Measurements from ENCODE around the gene SIN3A.
"Not testable (repeated sequence)": the region's sequence is repeated elsewhere in the genome, so short reads cannot be mapped to it uniquely, and the experiment has no call there.

The SIN3A gene

GRCh38 chr15:75451674-75452363 lies at the start of gene SIN3A:
Gene SIN3A (minus strand): TSS chr15:75451690. CDS start chr15:75430375, 21,315 bp downstream.
- no peaks in the 10 kb centered on the region for H3K9me3 Mint-ChIP-seq
- intact Hi-C loops (cut with micrococcal nuclease), result loop anchor here (5.0 to 10.0 kb wide), 5 partner anchors 125 to 665 kb away; partner anchors contain the start of genes PPCDC, PTPN9, SNUPN and SNX33
- peaks cover 34% of the 10 kb centered on the region for H3K36me3 Mint-ChIP-seq (ENCODE audit: low read depth)
- peak within 1 kb of the TSS; percentile 96 for H3K27ac Mint-ChIP-seq
- peak within 1 kb of the TSS; percentile 90 for H3K4me3 Mint-ChIP-seq
- peaks cover 57% of the 10 kb centered on the region for H3K4me1 Mint-ChIP-seq (ENCODE audit: low read depth)
- H3K27me3 Mint-ChIP-seq, result no peaks in the 10 kb centered on the region

DNA sequence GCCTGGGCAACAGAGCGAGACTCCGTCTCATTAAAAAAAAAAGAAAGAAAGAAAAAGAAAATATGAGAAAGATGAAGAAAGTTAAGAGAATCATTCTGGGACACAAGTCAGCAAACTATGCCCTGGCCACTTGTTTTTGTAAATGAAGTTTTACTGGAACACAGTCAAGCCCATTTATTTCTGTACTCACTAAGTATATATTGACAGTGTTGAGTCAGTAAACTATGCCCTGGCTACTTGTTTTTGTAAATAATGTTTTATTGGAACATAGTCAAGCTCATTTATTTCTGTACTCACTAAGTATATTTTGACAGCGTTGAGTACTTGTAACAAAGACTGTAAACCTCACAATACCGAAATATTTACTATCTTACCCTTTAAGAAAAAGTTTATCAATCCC lies 42.2 kb upstream of the SIN3A start:
- Mint-ChIP-seq H3K4me3 (no peak overlapping the region), H3K36me3 (ENCODE audit: low read depth) (peaks cover 87% of the 10 kb centered on the region)

GRCh38 chr15:75483961-75484360 lies 32.5 kb upstream of the SIN3A start:
- peaks cover 5% of the 10 kb centered on the region for H3K4me1 Mint-ChIP-seq (ENCODE audit: low read depth)
- no peak overlapping the region for H3K4me3 Mint-ChIP-seq
- H3K27me3 Mint-ChIP-seq, result no peaks in the 10 kb centered on the region

More for the DNA sequence above, 42.2 kb upstream of the SIN3A start:
- no peak overlapping the region for H3K27ac Mint-ChIP-seq
- intact Hi-C loops (cut with micrococcal nuclease), result no loop called here
- no peaks in the 10 kb centered on the region for H3K4me1 Mint-ChIP-seq (ENCODE audit: low read depth)
- H3K27me3 Mint-ChIP-seq, result no peaks in the 10 kb centered on the region
- H3K9me3 Mint-ChIP-seq, result no peaks in the 10 kb centered on the region

DNA sequence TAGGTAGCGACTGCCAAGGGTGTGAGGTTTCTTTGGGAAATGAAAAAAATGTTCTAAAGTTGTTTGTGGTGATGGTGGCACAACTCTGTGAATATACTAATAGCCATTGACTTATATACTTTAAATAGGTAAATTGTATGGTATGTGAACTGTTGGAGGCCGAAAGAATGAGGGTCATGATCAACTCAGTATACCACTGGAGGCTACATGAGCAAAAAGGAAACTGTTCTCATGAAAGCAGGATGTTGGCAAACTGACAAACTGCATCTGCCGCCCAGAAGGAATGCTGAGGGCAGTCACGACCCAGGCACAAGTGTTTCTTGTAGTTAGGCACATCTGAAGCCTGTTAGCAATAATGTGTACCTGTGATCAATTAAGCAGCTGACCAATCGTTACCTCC lies 32.1 kb upstream of the SIN3A start:
- H3K4me3 Mint-ChIP-seq; H3K27ac Mint-ChIP-seq; intact Hi-C loops (cut with micrococcal nuclease); H3K27me3 Mint-ChIP-seq; H3K9me3 Mint-ChIP-seq; H3K4me1 Mint-ChIP-seq (ENCODE audit: low read depth): not testable (repeated sequence)
- peaks cover 78% of the 10 kb centered on the region for H3K36me3 Mint-ChIP-seq (ENCODE audit: low read depth)

More at GRCh38 chr15:75483961-75484360, 32.5 kb upstream of the SIN3A start:
- intact Hi-C loops (cut with micrococcal nuclease), result no loop called here
- no peaks in the 10 kb centered on the region for H3K9me3 Mint-ChIP-seq
- peaks cover 78% of the 10 kb centered on the region for H3K36me3 Mint-ChIP-seq (ENCODE audit: low read depth)
- H3K27ac Mint-ChIP-seq, result no peak overlapping the region

DNA sequence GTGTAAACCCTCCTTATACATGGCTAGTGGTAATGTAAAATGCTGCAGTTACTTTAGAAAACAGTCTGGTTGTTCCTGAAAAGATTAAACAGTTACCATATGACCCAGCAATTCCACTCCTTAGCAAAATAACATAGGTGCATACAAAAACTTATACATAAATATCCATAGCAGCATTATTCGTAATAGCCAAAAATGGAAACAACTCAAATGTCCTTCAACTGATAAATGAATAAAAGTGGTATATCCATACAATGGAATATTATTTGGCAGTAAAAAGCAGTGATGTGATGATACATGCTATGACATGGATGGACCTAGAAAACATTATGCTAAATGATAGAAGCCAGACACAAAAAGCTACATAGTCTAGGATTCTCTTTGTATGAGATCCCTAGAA lies 31.6 kb upstream of the SIN3A start:
- Mint-ChIP-seq H3K4me3 (no peak overlapping the region), H3K9me3 (no peaks in the 10 kb centered on the region), H3K36me3 (ENCODE audit: low read depth) (peaks cover 78% of the 10 kb centered on the region), H3K4me1 (ENCODE audit: low read depth) (peaks cover 5% of the 10 kb centered on the region), H3K27me3 (no peaks in the 10 kb centered on the region), H3K27ac (no peak overlapping the region)
- intact Hi-C loops (cut with micrococcal nuclease), result no loop called here

GRCh38 chr15:75480463-75480862 lies 29.0 kb upstream of the SIN3A start:
- H3K27me3 Mint-ChIP-seq; H3K9me3 Mint-ChIP-seq; H3K4me1 Mint-ChIP-seq (ENCODE audit: low read depth); H3K4me3 Mint-ChIP-seq; intact Hi-C loops (cut with micrococcal nuclease); H3K27ac Mint-ChIP-seq: not testable (repeated sequence)
- H3K36me3 Mint-ChIP-seq (ENCODE audit: low read depth), result peaks cover 76% of the 10 kb centered on the region

- no peak overlapping the region for H3K27ac Mint-ChIP-seq
- no peaks in the 10 kb centered on the region for H3K4me1 Mint-ChIP-seq (ENCODE audit: low read depth)
- no peak overlapping the region for H3K4me3 Mint-ChIP-seq
- intact Hi-C loops (cut with micrococcal nuclease), result no loop called here
- H3K36me3 Mint-ChIP-seq (ENCODE audit: low read depth), result peaks cover 77% of the 10 kb centered on the region
- no peaks in the 10 kb centered on the region for H3K27me3 Mint-ChIP-seq
- H3K9me3 Mint-ChIP-seq, result no peaks in the 10 kb centered on the region
These were observed 28.2 kb upstream of the SIN3A start for GRCh38 chr15:75479670-75480069.

DNA sequence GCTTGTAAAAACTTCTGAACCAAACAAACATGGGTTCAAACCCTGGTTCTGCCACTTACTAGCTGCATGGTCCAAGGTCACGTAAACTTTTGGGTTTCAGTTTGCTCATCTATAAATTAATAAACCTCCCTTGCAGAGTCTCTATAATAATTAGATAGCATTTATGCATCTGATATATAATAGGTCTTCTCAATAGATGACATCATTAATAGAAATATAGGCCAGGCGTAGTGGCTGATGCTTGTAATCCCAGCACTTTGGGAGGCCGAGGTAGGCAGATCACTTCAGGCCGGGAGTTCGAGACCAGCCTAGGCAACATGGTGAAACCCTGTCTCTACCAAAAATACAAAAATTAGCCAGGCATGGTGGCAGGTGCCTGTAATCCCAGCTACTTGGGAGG lies 25.6 kb upstream of the SIN3A start:
- peaks cover 81% of the 10 kb centered on the region for H3K36me3 Mint-ChIP-seq (ENCODE audit: low read depth)
- intact Hi-C loops (cut with micrococcal nuclease); H3K4me1 Mint-ChIP-seq (ENCODE audit: low read depth); H3K27ac Mint-ChIP-seq; H3K9me3 Mint-ChIP-seq; H3K27me3 Mint-ChIP-seq; H3K4me3 Mint-ChIP-seq: not testable (repeated sequence)

DNA sequence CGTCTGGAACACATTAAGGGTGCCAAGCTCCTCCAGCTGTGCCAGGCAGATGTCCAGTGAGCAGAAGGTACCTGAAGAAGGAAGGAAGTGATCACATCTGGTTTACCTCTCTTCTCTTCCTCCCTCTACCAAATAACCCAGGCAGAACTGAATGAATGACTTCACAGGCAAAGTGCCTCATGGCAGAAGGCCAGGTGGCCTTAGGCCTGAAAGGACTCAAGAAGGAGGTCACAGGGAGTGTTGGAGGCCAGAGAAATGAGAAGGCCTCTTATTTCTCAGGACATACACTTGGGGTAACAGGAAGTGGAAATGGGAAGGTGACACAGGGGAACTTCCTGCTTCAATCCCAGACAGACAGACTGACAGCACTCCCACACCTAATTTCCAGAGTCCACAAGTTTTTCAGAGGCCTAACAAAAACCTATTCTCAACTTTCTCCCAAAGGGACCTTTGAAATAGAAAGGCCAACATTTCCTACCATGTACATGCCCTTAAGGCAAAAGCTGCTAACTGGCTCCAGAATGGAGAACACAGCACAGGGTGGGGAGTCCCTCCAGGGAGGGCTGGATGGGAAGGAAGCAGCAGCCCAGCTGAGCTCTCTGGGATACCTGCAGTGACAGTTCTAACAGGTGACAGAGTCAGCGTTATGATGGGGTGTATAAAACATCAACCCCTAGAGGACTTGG lies 17.6 kb upstream of the SIN3A start:
- intact Hi-C loops (cut with micrococcal nuclease), result no loop called here
- no peak overlapping the region for H3K4me3 Mint-ChIP-seq
- H3K4me1 Mint-ChIP-seq (ENCODE audit: low read depth), result peaks cover 15% of the 10 kb centered on the region
- no peaks in the 10 kb centered on the region for H3K27me3 Mint-ChIP-seq
- peaks cover 96% of the 10 kb centered on the region for H3K36me3 Mint-ChIP-seq (ENCODE audit: low read depth)
- H3K9me3 Mint-ChIP-seq, result no peaks in the 10 kb centered on the region
- no peak overlapping the region for H3K27ac Mint-ChIP-seq

DNA sequence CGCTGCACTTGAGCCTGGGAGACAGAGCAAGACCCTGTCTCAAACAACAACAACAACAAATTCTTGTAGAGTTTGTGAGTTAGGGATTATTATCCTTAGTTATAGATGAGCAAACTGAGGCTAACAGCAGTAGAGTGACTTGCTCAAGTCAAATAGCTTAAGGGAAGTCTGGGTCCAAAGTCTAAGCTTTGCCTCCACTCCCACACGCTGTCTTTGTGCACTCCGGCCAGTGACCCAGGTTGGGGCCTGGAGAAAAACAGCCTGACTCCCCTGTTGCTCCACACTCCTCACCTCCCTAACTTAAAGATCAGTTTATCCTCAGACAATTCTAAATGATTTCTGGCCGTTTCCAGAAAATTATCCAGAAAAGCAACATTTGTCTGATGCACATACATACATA lies 9.2 kb upstream of the SIN3A start:
- intact Hi-C loops (cut with micrococcal nuclease), result no loop called here
- H3K9me3 Mint-ChIP-seq, result no peaks in the 10 kb centered on the region
- no peaks in the 10 kb centered on the region for H3K27me3 Mint-ChIP-seq
- no peak overlapping the region for H3K27ac Mint-ChIP-seq
- H3K36me3 Mint-ChIP-seq (ENCODE audit: low read depth), result peaks cover 38% of the 10 kb centered on the region
- H3K4me3 Mint-ChIP-seq, result no peak overlapping the region
- H3K4me1 Mint-ChIP-seq (ENCODE audit: low read depth), result peaks cover 18% of the 10 kb centered on the region

- intact Hi-C loops (cut with micrococcal nuclease), result loop anchor here (10.0 kb wide), 1 partner anchor 435 kb away; the partner anchor contains the start of gene PPCDC
- Mint-ChIP-seq H3K27me3 (no peaks in the 10 kb centered on the region), H3K9me3 (no peaks in the 10 kb centered on the region), H3K4me1 (ENCODE audit: low read depth) (peaks cover 18% of the 10 kb centered on the region), H3K27ac (no peak overlapping the region), H3K36me3 (ENCODE audit: low read depth) (peaks cover 36% of the 10 kb centered on the region), H3K4me3 (no peak overlapping the region)
These were observed 8.1 kb upstream of the SIN3A start for GRCh38 chr15:75459581-75459980.

- peak overlapping the region; percentile 96 for H3K27ac Mint-ChIP-seq
- H3K4me3 Mint-ChIP-seq, result no peak overlapping the region
- H3K9me3 Mint-ChIP-seq, result no peaks in the 10 kb centered on the region
- intact Hi-C loops (cut with micrococcal nuclease), result loop anchor here (10.0 kb wide), 1 partner anchor 432 kb away; the partner anchor contains the start of gene PPCDC
- peaks cover 34% of the 10 kb centered on the region for H3K4me1 Mint-ChIP-seq (ENCODE audit: low read depth)
- peaks cover 19% of the 10 kb centered on the region for H3K36me3 Mint-ChIP-seq (ENCODE audit: low read depth)
- no peaks in the 10 kb centered on the region for H3K27me3 Mint-ChIP-seq
These were observed 5.2 kb upstream of the SIN3A start for GRCh38 chr15:75456710-75457109.

DNA sequence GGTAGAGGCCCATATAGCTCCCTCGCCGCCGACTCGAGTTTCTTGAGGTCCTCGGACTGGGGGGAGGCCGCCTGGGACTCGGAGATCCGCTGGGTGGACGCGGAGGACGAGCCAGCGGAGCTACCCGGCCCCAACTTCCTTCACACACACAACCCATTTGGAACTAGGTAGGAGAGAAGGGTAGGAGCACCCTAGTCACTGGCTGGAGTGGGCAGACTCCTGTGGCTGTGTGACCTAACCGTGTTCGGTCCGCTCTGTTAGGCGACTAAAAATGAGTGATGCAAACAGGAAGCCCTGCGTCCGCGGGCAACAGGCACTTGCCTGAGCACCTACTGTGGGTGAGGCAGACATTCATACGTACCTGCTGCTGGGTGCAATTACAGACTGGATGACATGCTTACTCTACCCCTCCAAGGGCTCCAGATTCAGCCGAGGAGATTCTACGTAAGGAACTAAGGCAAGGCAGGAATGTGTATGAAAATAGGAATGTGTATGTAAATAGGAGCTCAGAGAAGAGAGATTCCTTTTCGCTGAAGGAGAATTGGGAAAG lies 4.6 kb upstream of the SIN3A start:
- peaks cover 34% of the 10 kb centered on the region for H3K4me1 Mint-ChIP-seq (ENCODE audit: low read depth)
- no peaks in the 10 kb centered on the region for H3K9me3 Mint-ChIP-seq
- H3K27me3 Mint-ChIP-seq, result no peaks in the 10 kb centered on the region
- intact Hi-C loops (cut with micrococcal nuclease), result loop anchor here (10.0 kb wide), 1 partner anchor 431 kb away; the partner anchor contains the start of gene PPCDC
- H3K27ac Mint-ChIP-seq, result peak overlapping the region; percentile 96
- peak overlapping the region; percentile 90 for H3K4me3 Mint-ChIP-seq
- H3K36me3 Mint-ChIP-seq (ENCODE audit: low read depth), result peaks cover 23% of the 10 kb centered on the region

GRCh38 chr15:75455424-75455981 lies 4.0 kb upstream of the SIN3A start:
- Mint-ChIP-seq H3K27ac (peak overlapping the region; percentile 96), H3K27me3 (no peaks in the 10 kb centered on the region), H3K36me3 (ENCODE audit: low read depth) (peaks cover 26% of the 10 kb centered on the region), H3K9me3 (no peaks in the 10 kb centered on the region), H3K4me1 (ENCODE audit: low read depth) (peaks cover 36% of the 10 kb centered on the region), H3K4me3 (peak overlapping the region; percentile 90)
- intact Hi-C loops (cut with micrococcal nuclease), result loop anchor here (10.0 kb wide), 1 partner anchor 431 kb away; the partner anchor contains the start of gene PPCDC
